CD14-positive monocyte (primary cell): ENCODE data around the gene ARNT2. TPM values are rescaled to one million over a fixed set of nuclear protein-coding genes. Genes with fewer than 3 reads are reported as not detected.

Experiments
- DNase-seq, 3 donors: peaks; one replicate each; pipeline ENCODE4 v3.0.0-alpha.2; 2011 to 2022
- H2AFZ ChIP-seq: 2 replicates; pipeline ENCODE4 v1.6.0; 2012; ENCODE audit warnings: mild to moderate bottlenecking, low read depth, low read length, inconsistent platforms; ENCODE audit not compliant: insufficient read depth, poor library complexity, severe bottlenecking
- H3K27ac ChIP-seq, 2 donors: 1 replicate in 1 of 2; 2 replicates in 1 of 2; pipeline ENCODE4 v1.5.1; 2012 to 2013; ENCODE audit warnings: low read length in 2 of 2, control low read depth in 1 of 2, inconsistent platforms in 1 of 2, low read depth in 1 of 2, mild to moderate bottlenecking in 1 of 2
- H3K27me3 ChIP-seq, 2 donors: one replicate each; pipeline versions ENCODE4 v1.6.0 to v1.6.1; 2011 to 2013; ENCODE audit warnings: low read length in 2 of 2; ENCODE audit not compliant: control insufficient read depth in 2 of 2, insufficient read depth in 2 of 2
- H3K36me3 ChIP-seq, 2 donors: replicated peaks in 1 of 2; 1 replicate in 1 of 2; 2 replicates in 1 of 2; pipeline versions ENCODE4 v1.5.1 to v1.6.1; 2012 to 2013; ENCODE audit warnings: low read length in 2 of 2, control low read depth in 1 of 2, inconsistent platforms in 1 of 2, mild to moderate bottlenecking in 1 of 2; ENCODE audit not compliant: insufficient read depth in 2 of 2, control insufficient read depth in 1 of 2
- H3K4me1 ChIP-seq, 2 donors: 1 replicate in 1 of 2; 2 replicates in 1 of 2; pipeline versions ENCODE4 v1.5.1 to v1.6.1; 2012 to 2013; ENCODE audit warnings: low read length in 2 of 2, control low read depth in 1 of 2, inconsistent platforms in 1 of 2, mild to moderate bottlenecking in 1 of 2, moderate library complexity in 1 of 2; ENCODE audit not compliant: insufficient read depth in 2 of 2, control insufficient read depth in 1 of 2
- H3K4me2 ChIP-seq: replicated peaks from 2 replicates; pipeline ENCODE3; 2012; ENCODE audit warnings: low read length, moderate library complexity, mild to moderate bottlenecking; ENCODE audit not compliant: poor library complexity, severe bottlenecking; ENCODE audit errors: extremely low read depth
- H3K4me3 ChIP-seq, 3 experiments: fragments of 200-600 bp in 1 of 3; sonication (generic) in 1 of 3; replicated peaks in 1 of 3; 1 replicate in 2 of 3; 2 replicates in 1 of 3; pipeline ENCODE4 v1.5.1; 2011 to 2013; ENCODE audit warnings: low read length in 3 of 3, mild to moderate bottlenecking in 3 of 3, control low read depth in 2 of 3, low read depth in 2 of 3, inconsistent platforms in 1 of 3, moderate library complexity in 1 of 3
- H3K79me2 ChIP-seq: 2 replicates; pipeline ENCODE4 v1.6.0; 2012; ENCODE audit warnings: mild to moderate bottlenecking, control low read depth, inconsistent platforms, low read length, moderate library complexity; ENCODE audit not compliant: insufficient read depth
- H3K9ac ChIP-seq: 2 replicates; pipeline ENCODE4 v1.6.0; 2017; ENCODE audit warnings: low read length, mild to moderate bottlenecking; ENCODE audit not compliant: insufficient read depth, poor library complexity, severe bottlenecking
- H3K9me3 ChIP-seq, 2 donors: replicated peaks in 1 of 2; 1 replicate in 1 of 2; 2 replicates in 1 of 2; pipeline versions ENCODE4 v1.5.1 to v1.6.1; 2012 to 2013; ENCODE audit warnings: low read length in 2 of 2, control low read depth in 1 of 2; ENCODE audit not compliant: control insufficient read depth in 1 of 2, insufficient read depth in 1 of 2
- H4K20me1 ChIP-seq: 2 replicates; pipeline ENCODE4 v1.6.0; 2012; ENCODE audit warnings: mild to moderate bottlenecking, low read length, control low read depth, moderate library complexity; ENCODE audit not compliant: insufficient read depth
- H3K27ac Mint-ChIP-seq, 7 donors: one replicate each; pipeline ENCODE4 v1.8.0; 2020; ENCODE audit warnings: mild to moderate bottlenecking in 7 of 7, mixed read lengths in 7 of 7, moderate library complexity in 6 of 7, inconsistent platforms in 2 of 7
- H3K27me3 Mint-ChIP-seq, 3 donors: one replicate each; pipeline ENCODE4 v1.8.0; 2021 to 2022; ENCODE audit warnings: low read depth in 3 of 3, mild to moderate bottlenecking in 3 of 3, mixed read lengths in 3 of 3, moderate library complexity in 3 of 3, inconsistent platforms in 1 of 3
- H3K36me3 Mint-ChIP-seq, 2 donors: one replicate each; pipeline ENCODE4 v1.8.0; 2020; ENCODE audit warnings: mixed read lengths in 2 of 2, inconsistent platforms in 1 of 2, mild to moderate bottlenecking in 1 of 2
- H3K4me1 Mint-ChIP-seq: one replicate; pipeline ENCODE4 v1.8.0; 2020; ENCODE audit warnings: mild to moderate bottlenecking, mixed read lengths
- H3K4me3 Mint-ChIP-seq, 2 donors: one replicate each; pipeline ENCODE4 v1.8.0; 2020; ENCODE audit warnings: mild to moderate bottlenecking in 2 of 2, mixed read lengths in 2 of 2, moderate library complexity in 1 of 2
- H3K9me3 Mint-ChIP-seq, 7 donors: one replicate each; pipeline ENCODE4 v1.8.0; 2020 to 2022; ENCODE audit warnings: mixed read lengths in 7 of 7, mild to moderate bottlenecking in 6 of 7, moderate library complexity in 6 of 7, inconsistent platforms in 2 of 7
- WGBS: methylation state at CpG from one replicate; pipeline ENCODE4 v1.1.5; 2013; ENCODE audit warnings: missing lambda C conversion rate; ENCODE audit not compliant: insufficient coverage; 5-methylcytosine and 5-hydroxymethylcytosine counted together
- intact Hi-C, 2 donors: fragments of 100-400 bp; cut with micrococcal nuclease; formaldehyde crosslinking; loops; one replicate each; pipeline versions ENCODE4 v1.15.0 to v1.15.1; 2023
- polyA plus RNA-seq, 3 donors: library from polyadenylated mRNA; depleted of rRNA in 1 of 3; unstranded in 2 of 3; stranded (reverse) in 1 of 3; fragments of 300-500 nt in 2 of 3; fragments of >200 nt in 1 of 3; fragmentation: Illumina TruSeq in 2 of 3; gene quantifications; 1 replicate in 2 of 3; 2 replicates in 1 of 3; pipeline ENCODE4 v1.2.3, GENCODE V29; 2012 to 2021
- TF ChIP-seq, protein P1 (sequence below): fragments of 200-600 bp; IDR thresholded peaks from one replicate; pipeline ENCODE4 v1.8.0; 2022; ENCODE audit warnings: antibody characterized with exemption, mild to moderate bottlenecking

The ARNT2 gene
- polyA plus RNA-seq, 3 donors: not detected

DNA sequence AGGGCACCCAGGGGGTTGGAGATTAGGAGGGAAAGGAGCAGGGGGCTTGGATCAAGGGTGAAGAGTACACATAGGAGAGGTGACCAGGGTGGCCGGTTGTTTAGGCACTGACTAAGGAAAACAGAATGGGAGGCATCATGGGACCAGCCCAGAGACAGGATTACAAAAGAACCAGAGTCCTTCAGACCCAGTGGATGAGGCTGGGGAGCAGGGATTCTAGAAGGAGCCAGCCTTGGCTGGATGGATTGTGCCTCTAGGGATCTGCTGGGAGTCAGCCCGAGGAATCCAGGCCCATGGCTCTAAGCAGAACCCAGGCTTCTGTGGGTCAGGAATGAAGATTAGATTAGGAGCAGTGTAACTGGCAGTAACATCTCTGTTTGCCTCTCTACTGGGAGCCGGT is 98.6 kb downstream of the ARNT2 start:
- no peaks in the 10 kb centered on the region for H3K36me3 ChIP-seq
- Mint-ChIP-seq H3K9me3 (peaks cover 0 to 6% (median 4%) of the 10 kb centered on the region in 7 donors), H3K27ac (no peak overlapping the region), H3K4me3 (no peak overlapping the region), H3K27me3 (peaks cover 2 to 9% (median 3%) of the 10 kb centered on the region in 3 donors), H3K4me1 (no peaks in the 10 kb centered on the region), H3K36me3 (no peaks in the 10 kb centered on the region)
- H3K9ac ChIP-seq: no peak overlapping the region
- H3K4me2 ChIP-seq: no peak overlapping the region
- intact Hi-C loops: no loop called here
- no peak overlapping the region for H2AFZ ChIP-seq
- DNase-seq: no peak
- no peak overlapping the region for H3K4me3 ChIP-seq
- no peaks in the 10 kb centered on the region for H4K20me1 ChIP-seq
- H3K27me3 ChIP-seq: no peaks in the 10 kb centered on the region
- no peak overlapping the region for H3K27ac ChIP-seq
- TF ChIP-seq, protein P1, sequence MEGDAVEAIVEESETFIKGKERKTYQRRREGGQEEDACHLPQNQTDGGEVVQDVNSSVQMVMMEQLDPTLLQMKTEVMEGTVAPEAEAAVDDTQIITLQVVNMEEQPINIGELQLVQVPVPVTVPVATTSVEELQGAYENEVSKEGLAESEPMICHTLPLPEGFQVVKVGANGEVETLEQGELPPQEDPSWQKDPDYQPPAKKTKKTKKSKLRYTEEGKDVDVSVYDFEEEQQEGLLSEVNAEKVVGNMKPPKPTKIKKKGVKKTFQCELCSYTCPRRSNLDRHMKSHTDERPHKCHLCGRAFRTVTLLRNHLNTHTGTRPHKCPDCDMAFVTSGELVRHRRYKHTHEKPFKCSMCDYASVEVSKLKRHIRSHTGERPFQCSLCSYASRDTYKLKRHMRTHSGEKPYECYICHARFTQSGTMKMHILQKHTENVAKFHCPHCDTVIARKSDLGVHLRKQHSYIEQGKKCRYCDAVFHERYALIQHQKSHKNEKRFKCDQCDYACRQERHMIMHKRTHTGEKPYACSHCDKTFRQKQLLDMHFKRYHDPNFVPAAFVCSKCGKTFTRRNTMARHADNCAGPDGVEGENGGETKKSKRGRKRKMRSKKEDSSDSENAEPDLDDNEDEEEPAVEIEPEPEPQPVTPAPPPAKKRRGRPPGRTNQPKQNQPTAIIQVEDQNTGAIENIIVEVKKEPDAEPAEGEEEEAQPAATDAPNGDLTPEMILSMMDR: no peak
- no peaks in the 10 kb centered on the region for H3K4me1 ChIP-seq
- H3K79me2 ChIP-seq: no peaks in the 10 kb centered on the region
- 88% methylated on average over 3 of the region's 3 CpGs for WGBS
- peaks cover 0 to 9% of the 10 kb centered on the region in 2 donors for H3K9me3 ChIP-seq

DNA sequence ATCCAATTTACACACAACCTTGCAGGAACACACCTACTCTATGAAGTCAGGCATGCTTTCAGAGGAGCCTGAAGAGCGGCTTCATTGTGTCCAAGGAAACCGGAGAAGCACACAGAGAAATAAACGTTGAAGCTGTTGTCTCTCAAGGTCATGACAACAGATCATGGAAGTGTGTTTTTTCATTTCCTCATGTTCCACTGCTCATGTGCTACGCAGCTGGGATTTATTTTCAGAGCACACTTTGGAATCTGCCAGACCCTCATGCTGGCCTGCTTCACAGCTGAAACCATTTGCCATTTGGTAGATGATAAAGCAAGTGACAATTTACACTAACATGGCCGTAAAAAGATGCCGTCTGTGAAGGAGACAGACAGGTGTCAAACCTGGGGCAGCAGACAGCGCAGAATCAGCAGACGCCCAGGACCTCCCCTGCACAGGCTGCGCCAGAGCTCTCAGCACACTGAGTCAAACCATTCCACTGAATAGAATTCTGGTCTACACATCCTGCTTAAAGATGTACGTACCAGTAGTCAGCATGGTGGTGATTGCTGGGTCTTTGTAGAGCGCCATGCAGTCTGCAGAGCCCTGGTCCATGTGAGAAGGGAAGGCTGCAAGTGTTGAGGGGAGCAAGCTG is 99.3 kb downstream of the ARNT2 start:
- TF ChIP-seq, protein P1: no peak

More for the DNA sequence above, 99.3 kb downstream of the ARNT2 start:
- no peak overlapping the region for H3K4me3 ChIP-seq
- intact Hi-C loops: no loop called here
- no peak overlapping the region for H2AFZ ChIP-seq
- H3K79me2 ChIP-seq: no peaks in the 10 kb centered on the region
- H3K9me3 Mint-ChIP-seq: peaks cover 0 to 6% (median 4%) of the 10 kb centered on the region in 7 donors
- no peaks in the 10 kb centered on the region for H3K4me1 ChIP-seq
- no peak overlapping the region for H3K9ac ChIP-seq
- peak overlapping the region in 1 of 7 donors; percentile 46 for H3K27ac Mint-ChIP-seq
- no peak for DNase-seq
- peaks cover 1 to 7% (median 3%) of the 10 kb centered on the region in 3 donors for H3K27me3 Mint-ChIP-seq
- H3K36me3 Mint-ChIP-seq: no peaks in the 10 kb centered on the region
- WGBS: 93% methylated on average over 11 of the region's 11 CpGs
- H3K9me3 ChIP-seq: peaks cover 0 to 9% of the 10 kb centered on the region in 2 donors
- H3K27ac ChIP-seq: no peak overlapping the region
- H4K20me1 ChIP-seq: no peaks in the 10 kb centered on the region
- no peaks in the 10 kb centered on the region for H3K27me3 ChIP-seq
- H3K4me3 Mint-ChIP-seq: no peak overlapping the region
- no peak overlapping the region for H3K4me2 ChIP-seq
- no peaks in the 10 kb centered on the region for H3K36me3 ChIP-seq
- H3K4me1 Mint-ChIP-seq: no peaks in the 10 kb centered on the region
